Endothelial cell (in vitro differentiated cells): ENCODE measurements around the gene ITGB6. TPM values are rescaled to one million over a fixed set of nuclear protein-coding genes. Genes with fewer than 3 reads are reported as not detected.

Source experiments
- DNase-seq: peaks from one replicate; pipeline ENCODE4 v3.0.0; 2021; ENCODE audit warnings: low spot score
- H3K27ac Mint-ChIP-seq: one replicate; pipeline ENCODE4 v1.8.0; 2021; ENCODE audit warnings: mixed read lengths, inconsistent platforms; ENCODE audit not compliant: unreplicated experiment
- H3K27me3 Mint-ChIP-seq: one replicate; pipeline ENCODE4 v1.8.0; 2021; ENCODE audit warnings: mild to moderate bottlenecking, moderate library complexity, mixed read lengths, inconsistent platforms; ENCODE audit not compliant: unreplicated experiment
- H3K36me3 Mint-ChIP-seq: one replicate; pipeline ENCODE4 v1.8.0; 2021; ENCODE audit warnings: mild to moderate bottlenecking, low read depth, mixed read lengths, inconsistent platforms; ENCODE audit not compliant: unreplicated experiment
- H3K4me1 Mint-ChIP-seq: one replicate; pipeline ENCODE4 v1.8.0; 2021; ENCODE audit warnings: mild to moderate bottlenecking, mixed read lengths, inconsistent platforms; ENCODE audit not compliant: unreplicated experiment
- H3K4me3 Mint-ChIP-seq: one replicate; pipeline ENCODE4 v1.8.0; 2021; ENCODE audit warnings: mild to moderate bottlenecking, mixed read lengths, inconsistent platforms; ENCODE audit not compliant: unreplicated experiment
- H3K9me3 Mint-ChIP-seq: one replicate; pipeline ENCODE4 v1.8.0; 2021; ENCODE audit warnings: mixed read lengths, inconsistent platforms; ENCODE audit not compliant: unreplicated experiment
- total RNA-seq: library from RNA; stranded (reverse); fragmentation: NEBNext Ultra II Directional; extraction: Animal tissue kit (Norgen Biotek cat#: 25700); gene quantifications from one replicate; pipeline ENCODE4 v1.2.1, GENCODE V29; 2021; ENCODE audit not compliant: unreplicated experiment
- TF ChIP-seq, protein P1 (sequence below): fragments of 200-600 bp; sonication (generic); IDR thresholded peaks from one replicate; pipeline ENCODE4 v1.5.0; 2021; ENCODE audit warnings: antibody characterized with exemption; ENCODE audit not compliant: unreplicated experiment

Gene ITGB6
- total RNA-seq, 1 donor from 2014 or later = not detected

DNA sequence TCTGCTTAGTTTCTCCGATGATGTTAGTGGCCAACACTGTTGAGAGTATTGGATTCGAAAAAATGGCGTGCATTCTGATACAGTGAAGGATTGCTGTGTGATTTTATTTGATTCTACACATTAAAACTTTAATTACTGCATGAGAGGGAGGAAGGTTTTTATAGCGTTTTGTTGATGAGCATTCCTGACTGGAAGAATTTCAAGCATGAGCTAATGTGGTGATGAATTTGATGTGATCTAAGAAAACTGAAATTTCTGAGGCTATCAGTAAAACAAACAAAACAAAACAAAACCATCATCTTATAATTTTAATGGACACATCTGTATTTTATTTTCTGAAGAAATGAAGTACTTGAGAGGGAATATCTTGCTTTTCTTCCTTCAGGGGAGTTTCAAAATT is 59.6 kb downstream of the ITGB6 start:
- Mint-ChIP-seq H3K27ac (no peak overlapping the region), H3K36me3 (no peaks in the 10 kb centered on the region), H3K4me3 (no peak overlapping the region), H3K4me1 (no peaks in the 10 kb centered on the region), H3K9me3 (no peaks in the 10 kb centered on the region), H3K27me3 (peaks cover 1% of the 10 kb centered on the region)
- DNase-seq = no peak
- TF ChIP-seq, protein P1, sequence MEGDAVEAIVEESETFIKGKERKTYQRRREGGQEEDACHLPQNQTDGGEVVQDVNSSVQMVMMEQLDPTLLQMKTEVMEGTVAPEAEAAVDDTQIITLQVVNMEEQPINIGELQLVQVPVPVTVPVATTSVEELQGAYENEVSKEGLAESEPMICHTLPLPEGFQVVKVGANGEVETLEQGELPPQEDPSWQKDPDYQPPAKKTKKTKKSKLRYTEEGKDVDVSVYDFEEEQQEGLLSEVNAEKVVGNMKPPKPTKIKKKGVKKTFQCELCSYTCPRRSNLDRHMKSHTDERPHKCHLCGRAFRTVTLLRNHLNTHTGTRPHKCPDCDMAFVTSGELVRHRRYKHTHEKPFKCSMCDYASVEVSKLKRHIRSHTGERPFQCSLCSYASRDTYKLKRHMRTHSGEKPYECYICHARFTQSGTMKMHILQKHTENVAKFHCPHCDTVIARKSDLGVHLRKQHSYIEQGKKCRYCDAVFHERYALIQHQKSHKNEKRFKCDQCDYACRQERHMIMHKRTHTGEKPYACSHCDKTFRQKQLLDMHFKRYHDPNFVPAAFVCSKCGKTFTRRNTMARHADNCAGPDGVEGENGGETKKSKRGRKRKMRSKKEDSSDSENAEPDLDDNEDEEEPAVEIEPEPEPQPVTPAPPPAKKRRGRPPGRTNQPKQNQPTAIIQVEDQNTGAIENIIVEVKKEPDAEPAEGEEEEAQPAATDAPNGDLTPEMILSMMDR = no peak

DNA sequence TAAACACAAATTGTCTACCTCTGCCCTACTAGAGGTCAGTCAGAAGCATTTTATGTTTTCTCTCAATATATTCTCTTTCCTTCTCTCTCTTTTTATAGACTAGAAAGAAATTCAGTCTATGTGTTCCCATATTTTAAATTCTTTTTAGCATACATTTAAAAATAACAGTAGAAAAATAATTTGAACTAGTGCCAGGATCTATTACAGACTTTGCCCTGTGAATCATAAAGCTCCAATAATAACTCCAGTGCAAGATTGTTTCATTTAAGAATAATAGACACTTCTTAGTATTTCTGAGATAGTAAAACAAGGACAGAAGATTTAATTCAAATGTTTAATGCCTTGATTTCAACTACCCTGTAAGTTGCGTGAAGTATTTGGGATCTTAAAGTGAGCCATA is 60.1 kb downstream of the ITGB6 start:
- Mint-ChIP-seq H3K36me3 (no peaks in the 10 kb centered on the region), H3K27me3 (no peaks in the 10 kb centered on the region), H3K27ac (no peak overlapping the region), H3K4me1 (no peaks in the 10 kb centered on the region), H3K9me3 (no peaks in the 10 kb centered on the region), H3K4me3 (no peak overlapping the region)
- no peak for DNase-seq
- TF ChIP-seq, protein P1 = no peak

DNA sequence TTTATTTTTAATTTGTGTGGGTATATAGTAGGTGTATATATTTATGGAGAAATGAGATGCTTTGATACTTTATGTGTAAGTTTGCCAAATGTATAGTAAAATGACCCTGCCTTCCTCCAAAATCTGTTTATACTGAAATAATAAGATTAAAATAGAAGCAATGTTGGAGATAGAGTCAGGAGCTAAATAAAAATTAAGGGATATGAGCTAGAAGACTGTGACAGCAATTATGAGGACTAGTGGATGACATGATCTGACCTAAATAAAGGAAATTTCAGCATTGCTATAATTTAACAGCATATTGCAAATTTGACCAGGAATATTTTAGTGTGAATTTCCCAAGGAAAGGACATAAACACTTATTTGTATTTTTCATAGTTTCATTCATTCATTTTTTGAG is 60.7 kb downstream of the ITGB6 start:
- H3K4me1 Mint-ChIP-seq = no peaks in the 10 kb centered on the region
- no peaks in the 10 kb centered on the region for H3K9me3 Mint-ChIP-seq
- TF ChIP-seq, protein P1 = no peak
- DNase-seq = no peak
- no peaks in the 10 kb centered on the region for H3K27me3 Mint-ChIP-seq
- no peaks in the 10 kb centered on the region for H3K36me3 Mint-ChIP-seq
- H3K27ac Mint-ChIP-seq = no peak overlapping the region
- no peak overlapping the region for H3K4me3 Mint-ChIP-seq

DNA sequence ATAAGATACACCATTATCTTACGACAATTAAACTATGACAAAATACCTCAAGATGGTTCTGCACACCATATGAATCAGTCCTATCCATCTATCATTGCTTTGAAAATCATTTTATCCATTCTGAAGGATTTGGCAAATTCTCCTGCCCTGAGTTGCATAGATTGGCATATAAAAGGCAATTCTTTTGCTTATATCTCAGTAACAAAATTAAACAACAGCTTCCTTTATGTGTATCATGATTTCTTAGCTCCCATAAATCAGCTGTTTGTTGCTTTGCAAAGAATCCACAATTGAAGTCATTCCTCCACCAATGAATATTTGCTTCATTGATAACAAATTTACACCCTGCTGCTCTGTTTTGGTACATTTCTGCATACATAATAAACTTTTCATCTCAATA is 61.7 kb downstream of the ITGB6 start:
- H3K36me3 Mint-ChIP-seq = no peaks in the 10 kb centered on the region
- no peaks in the 10 kb centered on the region for H3K27me3 Mint-ChIP-seq
- DNase-seq = no peak
- H3K4me1 Mint-ChIP-seq = no peaks in the 10 kb centered on the region
- no peaks in the 10 kb centered on the region for H3K9me3 Mint-ChIP-seq
- no peak overlapping the region for H3K27ac Mint-ChIP-seq
- TF ChIP-seq, protein P1 = no peak
- H3K4me3 Mint-ChIP-seq = no peak overlapping the region

DNA sequence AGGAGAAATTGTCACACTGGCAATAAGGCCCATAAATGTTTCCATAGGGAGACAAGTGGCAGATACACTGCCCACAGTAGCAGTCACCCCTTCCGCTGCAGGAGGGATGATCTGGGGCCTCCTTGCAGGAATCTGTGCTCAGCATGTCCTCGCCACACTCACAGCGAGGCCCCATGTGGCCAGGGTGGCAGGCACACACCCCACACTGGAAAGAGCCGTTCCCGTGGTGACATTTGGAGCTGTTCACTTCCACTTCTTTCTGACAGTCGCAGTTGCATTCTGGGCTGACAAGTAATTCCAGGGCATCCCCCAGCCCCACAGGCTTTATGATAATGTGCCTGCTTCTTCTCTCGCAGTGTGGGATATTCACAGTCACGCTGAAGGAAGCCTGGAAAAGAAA is 62.6 kb downstream of the ITGB6 start:
- Mint-ChIP-seq H3K36me3 (no peaks in the 10 kb centered on the region), H3K9me3 (no peaks in the 10 kb centered on the region), H3K4me3 (no peak overlapping the region), H3K27ac (no peak overlapping the region), H3K4me1 (no peaks in the 10 kb centered on the region), H3K27me3 (no peaks in the 10 kb centered on the region)
- TF ChIP-seq, protein P1 = no peak
- no peak for DNase-seq
